ENCODE results near the gene FIGNL1. TPM values are rescaled to one million over a fixed set of nuclear protein-coding genes. Genes with fewer than 3 reads are reported as not detected.

FIGNL1 gene
- total and polyA plus RNA-seq, 2 donors (not counting 1 experiment from before 2014, with no cell fraction given) = 3.6 to 24.5 TPM

- ATAC-seq (ENCODE audit: low read depth) (peak; percentile 20), DNase-seq (no peak)
- TF ChIP-seq CTCF (IDR thresholded peaks at IDR 0.05) = no peak
- no peak for TF ChIP-seq EZH2 (IDR thresholded peaks at IDR 0.05; ENCODE audit: borderline replicate concordance, insufficient read depth, low read depth, low read length, poor library complexity, severe bottlenecking)
- H3K9me3 ChIP-seq (ENCODE audit: control extremely low read depth in 1 of 3, control insufficient read depth in 2 of 3, insufficient read depth in 1 of 3, low read length in 2 of 3) = no peaks in the 10 kb centered on the region
- H2AFZ ChIP-seq (ENCODE audit: insufficient read depth, low read depth, low read length, poor library complexity, severe bottlenecking) = peak overlapping the region; percentile 92
- peaks cover 4% of the 10 kb centered on the region for H3K79me2 ChIP-seq (ENCODE audit: control insufficient read depth, insufficient read depth, low read length)
- H3K4me1 ChIP-seq (ENCODE audit: control insufficient read depth in 2 of 2, insufficient read depth in 2 of 2, low read length in 2 of 2) = peaks cover 17 to 19% of the 10 kb centered on the region in 2 donors
- peak overlapping the region; percentile 85 to 87 for H3K27ac ChIP-seq (ENCODE audit: low read length in 2 of 2)
- ChIA-PET POLR2A (no interaction called here), CTCF (interaction anchor here (1.1 to 1.3 kb wide), 2 partner anchors 83 to 245 kb away, joined by 3 read pairs; no protein-coding TSS in a partner anchor)
- H3K9ac ChIP-seq (ENCODE audit: low read length) = peak overlapping the region; percentile 82
- intact Hi-C loops (cut with micrococcal nuclease) = no loop called here
- peak overlapping the region in 4 of 5 experiments; percentile 60 to 88 (median 74) for H3K4me3 ChIP-seq (ENCODE audit: control extremely low read depth in 1 of 5, extremely low read depth in 1 of 5, insufficient read depth in 1 of 5, low read depth in 2 of 5, low read length in 4 of 5)
- Mint-ChIP-seq H3K4me3 (peak overlapping the region; percentile 94), H3K4me1 (peaks cover 25% of the 10 kb centered on the region), H3K27me3 (peaks cover 3% of the 10 kb centered on the region), H3K9me3 (ENCODE audit: insufficient read depth) (no peaks in the 10 kb centered on the region), H3K27ac (peak overlapping the region; percentile 94)
- H4K20me1 ChIP-seq (ENCODE audit: control insufficient read depth, insufficient read depth, low read length, poor library complexity, severe bottlenecking) = no peaks in the 10 kb centered on the region
- 11% methylated on average over 32 of the region's 32 CpGs for WGBS (ENCODE audit: insufficient coverage)
- H3K4me2 ChIP-seq (replicated peaks; ENCODE audit: low read depth, low read length, poor library complexity, severe bottlenecking) = peak overlapping the region; percentile 90
- H3K27me3 ChIP-seq (replicated peaks in 1 of 4; ENCODE audit: control extremely low read depth in 1 of 4, control insufficient read depth in 3 of 4, insufficient read depth in 4 of 4, low read length in 3 of 4) = no peaks in the 10 kb centered on the region
- peaks cover 0 to 15% of the 10 kb centered on the region in 2 experiments for H3K36me3 ChIP-seq (replicated peaks in 1 of 2; ENCODE audit: control extremely low read depth in 1 of 2, control insufficient read depth in 1 of 2, extremely low read depth in 1 of 2, insufficient read depth in 2 of 2, low read length in 1 of 2)
These were observed 461 bp upstream of the FIGNL1 start for GRCh38 chr7:50450590-50451032.

DNA sequence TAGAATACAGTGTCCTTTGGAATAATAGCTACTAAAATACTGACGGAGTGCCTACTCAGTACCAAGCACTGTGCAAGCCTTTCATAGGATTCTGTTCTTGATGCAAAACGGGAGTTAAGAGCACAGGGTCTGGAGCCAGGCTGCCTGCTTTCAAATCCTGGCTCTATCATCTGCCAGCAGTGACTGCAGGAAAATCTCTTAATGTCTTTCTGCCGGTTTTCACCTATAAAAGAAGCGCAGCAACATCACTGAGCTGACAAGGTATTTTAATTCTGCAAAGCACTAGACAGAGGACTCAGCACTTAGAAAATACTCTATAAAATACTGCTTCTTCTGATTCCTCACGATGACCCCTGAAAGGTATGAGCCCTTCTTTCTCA is 659 bp downstream of the FIGNL1 start:
- no peak for ATAC-seq (ENCODE audit: low read depth)

More for the DNA sequence above, 659 bp downstream of the FIGNL1 start:
- peaks cover 3% of the 10 kb centered on the region for H3K27me3 Mint-ChIP-seq
- Histone ChIP-seq H3K4me1 (ENCODE audit: control insufficient read depth in 2 of 2, insufficient read depth in 2 of 2, low read length in 2 of 2) (peaks cover 17 to 19% of the 10 kb centered on the region in 2 donors), H3K9ac (ENCODE audit: low read length) (peak overlapping the region; percentile 82), H3K79me2 (ENCODE audit: control insufficient read depth, insufficient read depth, low read length) (peaks cover 4% of the 10 kb centered on the region), H3K4me2 (replicated peaks; ENCODE audit: low read depth, low read length, poor library complexity, severe bottlenecking) (peak overlapping the region; percentile 90), H3K27me3 (replicated peaks in 1 of 4; ENCODE audit: control extremely low read depth in 1 of 4, control insufficient read depth in 3 of 4, insufficient read depth in 4 of 4, low read length in 3 of 4) (no peaks in the 10 kb centered on the region), H4K20me1 (ENCODE audit: control insufficient read depth, insufficient read depth, low read length, poor library complexity, severe bottlenecking) (no peaks in the 10 kb centered on the region), H2AFZ (ENCODE audit: insufficient read depth, low read depth, low read length, poor library complexity, severe bottlenecking) (peak overlapping the region; percentile 92), H3K4me3 (ENCODE audit: control extremely low read depth in 1 of 5, extremely low read depth in 1 of 5, insufficient read depth in 1 of 5, low read depth in 2 of 5, low read length in 4 of 5) (peak overlapping the region; percentile 9 to 88 (median 73)), H3K36me3 (replicated peaks in 1 of 2; ENCODE audit: control extremely low read depth in 1 of 2, control insufficient read depth in 1 of 2, extremely low read depth in 1 of 2, insufficient read depth in 2 of 2, low read length in 1 of 2) (peaks cover 0 to 21% of the 10 kb centered on the region in 2 experiments), H3K27ac (ENCODE audit: low read length in 2 of 2) (peak overlapping the region; percentile 52 to 85), H3K9me3 (ENCODE audit: control extremely low read depth in 1 of 3, control insufficient read depth in 2 of 3, insufficient read depth in 1 of 3, low read length in 2 of 3) (no peaks in the 10 kb centered on the region)
- no peak for TF ChIP-seq CTCF (IDR thresholded peaks at IDR 0.05)
- H3K27ac Mint-ChIP-seq = peak overlapping the region; percentile 94
- DNase-seq = no peak
- POLR2A ChIA-PET = no interaction called here
- H3K4me3 Mint-ChIP-seq = peak overlapping the region; percentile 94
- H3K9me3 Mint-ChIP-seq (ENCODE audit: insufficient read depth) = no peaks in the 10 kb centered on the region
- H3K4me1 Mint-ChIP-seq = peaks cover 25% of the 10 kb centered on the region
- CTCF ChIA-PET = interaction anchor here (0.8 to 1.3 kb wide), 3 partner anchors 82 to 244 kb away, joined by 3 read pairs; no protein-coding TSS in a partner anchor
- 20% methylated on average over 5 of the region's 5 CpGs for WGBS (ENCODE audit: insufficient coverage)
- intact Hi-C loops (cut with micrococcal nuclease) = loop anchor here (2.0 kb wide), 1 partner anchor 33 kb away; no protein-coding TSS in a partner anchor

Measured in B cell (primary cell).